ENCODE data around the gene LIFR.

LIFR gene

GRCh38 chr5:38426986-38427950, 129.2 kb downstream of the LIFR start:
- DNase-seq (ENCODE audit: insufficient read length, low spot score) (no peak), FAIRE-seq (no peak)
- TF ChIP-seq CTCF (IDR thresholded peaks at IDR 0.05; ENCODE audit: insufficient read depth, missing control alignments), result no peak

GRCh38 chr5:38426490-38426889, 130.0 kb downstream of the LIFR start:
- FAIRE-seq (no peak), DNase-seq (ENCODE audit: insufficient read length, low spot score) (no peak)
- TF ChIP-seq CTCF (IDR thresholded peaks at IDR 0.05; ENCODE audit: insufficient read depth, missing control alignments), result no peak

Data from D721Med (cell line).